Osteoblast (primary cell): ENCODE data around the gene RDH12. TPM values are rescaled to one million over a fixed set of nuclear protein-coding genes. Genes with fewer than 3 reads are reported as not detected.
A peak's percentile ranks its signal among the peaks of the same experiment; 100 is the strongest.

Experiments
- DNase-seq: peaks from one replicate; pipeline ENCODE4 v3.0.0; 2011; ENCODE audit warnings: low spot score, mixed read lengths; ENCODE audit not compliant: insufficient read length; ENCODE audit errors: missing footprints
- H2AFZ ChIP-seq: 2 replicates; pipeline ENCODE4 v1.6.0; 2011; ENCODE audit warnings: mild to moderate bottlenecking, low read length
- H3K27ac ChIP-seq: 2 replicates; pipeline ENCODE4 v1.5.1; 2011; ENCODE audit warnings: mild to moderate bottlenecking, low read depth, low read length, moderate library complexity
- H3K27me3 ChIP-seq: 2 replicates; pipeline ENCODE4 v1.6.0; 2012; ENCODE audit warnings: mild to moderate bottlenecking, control low read depth, inconsistent platforms, low read length, moderate library complexity; ENCODE audit not compliant: insufficient read depth
- H3K36me3 ChIP-seq: 2 replicates; pipeline ENCODE4 v1.5.1; 2011; ENCODE audit warnings: mild to moderate bottlenecking, low read length, control low read depth, moderate library complexity; ENCODE audit not compliant: insufficient read depth
- H3K4me1 ChIP-seq: 2 replicates; pipeline ENCODE4 v1.5.1; 2011; ENCODE audit warnings: mild to moderate bottlenecking, low read length, control low read depth, moderate library complexity; ENCODE audit not compliant: insufficient read depth
- H3K4me2 ChIP-seq: 2 replicates; pipeline ENCODE4 v1.6.0; 2011; ENCODE audit warnings: mild to moderate bottlenecking, low read length; ENCODE audit not compliant: insufficient read depth
- H3K4me3 ChIP-seq: fragments of 200-600 bp; sonication (generic); 3 replicates; pipeline ENCODE4 v1.5.1; 2012; ENCODE audit warnings: mild to moderate bottlenecking, low read length, inconsistent platforms; ENCODE audit not compliant: insufficient read depth
- H3K79me2 ChIP-seq: 2 replicates; pipeline ENCODE4 v1.6.0; 2012; ENCODE audit warnings: mild to moderate bottlenecking, low read length, control low read depth, inconsistent platforms; ENCODE audit not compliant: insufficient read depth
- H3K9me3 ChIP-seq: 2 replicates; pipeline ENCODE4 v1.5.1; 2011; ENCODE audit warnings: low read depth, low read length, control low read depth
- H4K20me1 ChIP-seq: 2 replicates; pipeline ENCODE4 v1.6.0; 2012; ENCODE audit warnings: mild to moderate bottlenecking, low read length, control low read depth; ENCODE audit not compliant: insufficient read depth
- CTCF ChIP-seq: IDR thresholded peaks from 2 replicates; pipeline ENCODE4 v1.5.1; 2011; ENCODE audit warnings: mild to moderate bottlenecking, low read depth, low read length, moderate library complexity; ENCODE audit errors: extremely low read depth
- total RNA-seq: library from RNA; depleted of rRNA; stranded (reverse); fragments of >200 nt; gene quantifications from 2 replicates; pipeline ENCODE4 v1.2.3, GENCODE V29; 2012

The RDH12 gene
- total RNA-seq, 1 donor, result not detected

GRCh38 chr14:67694791-67695393, 6.8 kb upstream of the RDH12 start:
- Histone ChIP-seq H3K4me1 (peaks cover 16% of the 10 kb centered on the region), H3K4me2 (peak overlapping the region; percentile 95), H2AFZ (peak overlapping the region; percentile 95), H3K9me3 (no peaks in the 10 kb centered on the region), H3K27ac (peak overlapping the region; percentile 76), H3K36me3 (peaks cover 25% of the 10 kb centered on the region), H3K27me3 (no peaks in the 10 kb centered on the region), H3K79me2 (peaks cover 48% of the 10 kb centered on the region), H4K20me1 (peaks cover 4% of the 10 kb centered on the region), H3K4me3 (peak overlapping the region; percentile 92)
- DNase-seq, result peak; percentile 88
- no peak for TF ChIP-seq CTCF

GRCh38 chr14:67695394-67695949, 6.2 kb upstream of the RDH12 start, which contains the start of gene RDH11:
Gene RDH11 (minus strand): TSS chr14:67695764. CDS start chr14:67695703, 61 bp downstream.
- Histone ChIP-seq H4K20me1 (peaks cover 4% of the 10 kb centered on the region), H3K79me2 (peaks cover 44% of the 10 kb centered on the region), H3K4me1 (peaks cover 16% of the 10 kb centered on the region), H3K4me2 (peak within 1 kb of the TSS; percentile 95), H3K36me3 (peaks cover 19% of the 10 kb centered on the region), H3K4me3 (peak within 1 kb of the TSS; percentile 92), H3K27me3 (no peaks in the 10 kb centered on the region), H3K27ac (peak within 1 kb of the TSS; percentile 76), H2AFZ (peak within 1 kb of the TSS; percentile 95), H3K9me3 (no peaks in the 10 kb centered on the region)
- peak; percentile 90 for DNase-seq
- no peak for TF ChIP-seq CTCF

- H3K4me2 ChIP-seq, result no peak overlapping the region
- peaks cover 21% of the 10 kb centered on the region for H3K4me1 ChIP-seq
- TF ChIP-seq CTCF, result no peak
- H3K79me2 ChIP-seq, result peaks cover 29% of the 10 kb centered on the region
- peaks cover 5% of the 10 kb centered on the region for H3K36me3 ChIP-seq
- H3K4me3 ChIP-seq, result no peak overlapping the region
- no peaks in the 10 kb centered on the region for H3K9me3 ChIP-seq
- no peaks in the 10 kb centered on the region for H3K27me3 ChIP-seq
- H3K27ac ChIP-seq, result no peak overlapping the region
- DNase-seq, result no peak
- H4K20me1 ChIP-seq, result peaks cover 4% of the 10 kb centered on the region
- H2AFZ ChIP-seq, result peak overlapping the region; percentile 49
Observed at GRCh38 chr14:67697006-67697405, 4.7 kb upstream of the RDH12 start.

- no peak overlapping the region for H3K27ac ChIP-seq
- H3K4me2 ChIP-seq, result no peak overlapping the region
Observed at GRCh38 chr14:67698179-67698578, 3.5 kb upstream of the RDH12 start.

More at GRCh38 chr14:67698179-67698578, 3.5 kb upstream of the RDH12 start:
- peaks cover 15% of the 10 kb centered on the region for H3K4me1 ChIP-seq
- H4K20me1 ChIP-seq, result peaks cover 4% of the 10 kb centered on the region
- no peak overlapping the region for H3K4me3 ChIP-seq
- H3K27me3 ChIP-seq, result no peaks in the 10 kb centered on the region
- no peaks in the 10 kb centered on the region for H3K9me3 ChIP-seq
- no peaks in the 10 kb centered on the region for H3K36me3 ChIP-seq
- no peak overlapping the region for H2AFZ ChIP-seq
- peaks cover 18% of the 10 kb centered on the region for H3K79me2 ChIP-seq
- no peak for DNase-seq
- no peak for TF ChIP-seq CTCF
